Activated naive CD8-positive, alpha-beta T cell treated with anti-CD3 and anti-CD28 coated beads, Interleukin-2, amount 10 ng/mL, durations not matched to agents 7 days and 5 days (primary cell): ENCODE data around the gene ZNF407. TPM values are rescaled to one million over a fixed set of nuclear protein-coding genes. Genes with fewer than 3 reads are reported as not detected.
A peak's percentile ranks its signal among the peaks of the same experiment; 100 is the strongest.

ENCODE experiments used
- ATAC-seq: fragments of 150-1000 bp; cut with Tn5 transposase; one replicate; pipeline ENCODE4 v1.10.0; 2021; ENCODE audit warnings: low read depth, moderate library complexity
- POLR2A ChIA-PET: fragments of 350-600 bp; sonication (Branson Sonifier 250); formaldehyde crosslinking; loops from one replicate; lab custom pipeline; 2021; ENCODE audit warnings: antibody characterized with exemption; lab: Charles Lee
- DNase-seq: peaks from one replicate; pipeline ENCODE4 v3.0.0; 2021
- H3K27ac Mint-ChIP-seq: one replicate; pipeline ENCODE4 v1.8.0; 2022; ENCODE audit warnings: mild to moderate bottlenecking, mixed read lengths
- H3K27me3 Mint-ChIP-seq: one replicate; pipeline ENCODE4 v1.8.0; 2022; ENCODE audit warnings: mild to moderate bottlenecking, moderate library complexity, mixed read lengths
- H3K36me3 Mint-ChIP-seq: one replicate; pipeline ENCODE4 v1.8.0; 2021; ENCODE audit warnings: mild to moderate bottlenecking, mixed read lengths
- H3K4me1 Mint-ChIP-seq: one replicate; pipeline ENCODE4 v1.8.0; 2021; ENCODE audit warnings: mixed read lengths
- H3K4me3 Mint-ChIP-seq: one replicate; pipeline ENCODE4 v1.8.0; 2022; ENCODE audit warnings: mild to moderate bottlenecking, moderate library complexity, mixed read lengths
- H3K9me3 Mint-ChIP-seq: one replicate; pipeline ENCODE4 v1.8.0; 2021; ENCODE audit warnings: mixed read lengths
- total RNA-seq, 2 experiments: library from RNA; stranded (reverse); gene quantifications; one replicate each; pipeline ENCODE4 v1.2.3, GENCODE V29; 2021

The ZNF407 gene
- total RNA-seq, 2 experiments from 2014 or later = 16.9 to 17.1 TPM

DNA sequence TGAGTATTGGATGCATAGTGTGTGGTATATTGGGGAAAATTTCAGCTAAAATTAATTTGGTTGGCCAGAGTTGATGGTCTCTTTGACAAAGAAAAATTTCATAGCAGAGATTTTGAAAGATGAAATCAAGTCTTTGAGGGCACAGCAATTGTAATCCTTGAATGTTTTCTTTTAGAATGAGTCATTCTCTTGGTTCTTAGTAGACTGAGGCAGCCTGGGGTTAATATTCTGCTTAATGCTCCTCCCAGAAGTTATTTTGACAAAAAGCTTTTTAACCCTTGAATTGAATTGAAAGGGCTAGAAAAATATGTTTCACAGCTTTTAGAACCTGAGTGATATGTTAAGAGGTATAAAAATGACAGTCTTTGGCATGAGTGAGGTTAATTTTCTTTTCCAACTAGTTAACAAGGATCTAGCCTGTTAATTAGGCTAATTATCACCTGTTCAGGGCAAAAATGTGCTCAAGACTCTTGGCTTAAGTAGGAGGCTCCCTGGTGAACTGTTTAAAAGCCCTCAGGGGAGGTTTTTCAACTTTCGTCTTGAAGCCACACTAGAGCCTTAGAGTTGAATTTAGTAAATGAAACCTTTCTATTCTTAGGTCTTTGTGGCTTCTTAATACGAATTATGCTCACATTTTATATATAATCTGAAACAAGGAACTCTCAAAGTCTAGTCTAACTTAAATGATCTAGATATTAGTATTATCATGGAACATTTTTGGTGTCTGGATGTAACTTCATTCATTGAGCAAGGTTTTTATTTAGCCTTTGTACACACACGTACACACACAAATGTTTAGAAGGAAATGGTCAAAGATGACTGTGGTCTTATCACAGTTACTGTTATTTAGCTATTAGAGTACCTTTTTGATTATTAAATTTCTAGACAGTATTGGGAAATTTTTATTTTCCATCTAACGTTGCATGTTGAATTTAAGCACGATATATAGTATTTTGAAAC, 272.5 kb downstream of the ZNF407 start:
- ATAC-seq (no peak), DNase-seq (no peak)
- Mint-ChIP-seq H3K9me3 (no peaks in the 10 kb centered on the region), H3K36me3 (no peaks in the 10 kb centered on the region), H3K27me3 (no peaks in the 10 kb centered on the region), H3K27ac (no peak overlapping the region), H3K4me3 (no peak overlapping the region), H3K4me1 (no peaks in the 10 kb centered on the region)
- POLR2A ChIA-PET = no interaction called here

DNA sequence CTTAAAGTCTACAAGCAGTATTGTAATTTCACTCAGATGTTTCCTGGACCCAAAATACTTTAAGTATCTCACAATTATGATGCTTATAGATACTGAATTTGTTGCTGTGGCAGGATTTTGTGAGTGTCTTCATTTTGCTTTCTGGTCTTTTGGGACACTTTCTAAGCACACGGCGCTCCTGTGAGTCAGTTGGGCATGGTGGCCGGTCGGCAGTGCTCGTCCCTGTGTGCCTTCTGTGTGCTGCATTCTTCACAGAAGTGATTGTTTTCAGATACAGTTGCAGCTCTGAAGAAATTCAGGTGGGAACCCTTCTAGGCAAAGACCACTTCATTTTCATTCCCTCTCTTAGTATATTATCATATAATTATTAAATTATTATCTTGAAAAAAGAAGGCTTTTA, 273.3 kb downstream of the ZNF407 start:
- DNase-seq = no peak
- H3K36me3 Mint-ChIP-seq = no peaks in the 10 kb centered on the region
- H3K27ac Mint-ChIP-seq = no peak overlapping the region
- no peaks in the 10 kb centered on the region for H3K9me3 Mint-ChIP-seq
- POLR2A ChIA-PET = no interaction called here
- H3K4me3 Mint-ChIP-seq = no peak overlapping the region
- no peaks in the 10 kb centered on the region for H3K27me3 Mint-ChIP-seq
- no peak for ATAC-seq
- H3K4me1 Mint-ChIP-seq = no peaks in the 10 kb centered on the region

GRCh38 chr18:74873629-74874028, 276.0 kb downstream of the ZNF407 start:
- POLR2A ChIA-PET = no interaction called here
- H3K4me1 Mint-ChIP-seq = no peaks in the 10 kb centered on the region
- H3K9me3 Mint-ChIP-seq = no peaks in the 10 kb centered on the region
- H3K27ac Mint-ChIP-seq = no peak overlapping the region
- H3K36me3 Mint-ChIP-seq = no peaks in the 10 kb centered on the region
- no peak for DNase-seq
- no peak for ATAC-seq
- H3K27me3 Mint-ChIP-seq = no peaks in the 10 kb centered on the region
- H3K4me3 Mint-ChIP-seq = no peak overlapping the region

DNA sequence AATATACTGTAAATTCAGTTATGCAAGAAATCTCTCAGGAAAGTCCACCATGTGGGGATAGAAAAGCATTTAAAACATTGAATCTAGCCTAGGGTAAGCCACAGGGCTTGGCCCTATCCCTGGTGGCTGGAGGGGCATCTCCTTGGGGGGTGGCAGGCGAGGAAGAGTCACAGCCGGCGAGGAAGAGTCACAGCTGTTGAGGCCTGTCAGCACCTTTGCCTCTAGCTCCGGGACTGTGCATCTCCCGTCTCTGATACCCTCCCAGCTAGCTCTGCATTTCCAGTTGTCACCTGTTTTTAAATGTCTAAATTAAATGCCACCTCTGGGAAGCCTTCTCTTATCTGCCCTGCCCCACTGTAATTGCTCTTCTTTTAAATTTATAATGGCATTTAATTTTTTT, 276.7 kb downstream of the ZNF407 start:
- no peak for DNase-seq
- no peak for ATAC-seq
- POLR2A ChIA-PET = no interaction called here
- H3K9me3 Mint-ChIP-seq = no peaks in the 10 kb centered on the region
- H3K4me1 Mint-ChIP-seq = no peaks in the 10 kb centered on the region
- no peak overlapping the region for H3K27ac Mint-ChIP-seq
- no peaks in the 10 kb centered on the region for H3K36me3 Mint-ChIP-seq
- H3K4me3 Mint-ChIP-seq = no peak overlapping the region
- H3K27me3 Mint-ChIP-seq = no peaks in the 10 kb centered on the region

DNA sequence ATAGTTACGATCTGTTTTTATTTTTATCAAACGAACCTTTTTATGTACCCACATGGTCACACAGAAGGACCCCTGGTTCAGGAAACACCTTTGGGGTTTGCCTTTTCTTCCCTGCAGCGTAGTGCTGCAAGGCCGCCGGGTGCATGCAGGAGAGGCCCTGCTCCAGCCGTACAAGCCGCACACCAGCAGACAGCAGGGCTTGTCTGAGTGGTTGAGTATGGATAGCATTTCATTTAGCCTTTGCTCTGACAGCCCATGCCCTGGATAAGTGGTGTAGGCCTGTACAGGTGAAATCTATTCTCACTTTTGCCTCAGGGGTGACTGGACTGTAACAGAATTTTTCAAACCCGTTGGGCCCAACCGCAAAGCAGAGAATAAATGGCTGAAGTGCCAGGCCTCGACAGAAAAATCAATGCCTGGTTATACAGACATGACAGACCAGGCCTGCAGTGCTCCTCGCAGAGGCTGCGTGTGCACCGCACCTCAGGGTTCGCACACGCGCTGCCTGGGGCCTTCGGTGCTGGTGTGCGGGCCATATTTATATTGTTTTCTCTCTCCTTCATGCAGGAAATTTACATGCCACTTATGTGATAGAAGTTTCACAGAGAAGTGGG, 279.1 kb downstream of the ZNF407 start:
- no peaks in the 10 kb centered on the region for H3K4me1 Mint-ChIP-seq
- H3K9me3 Mint-ChIP-seq = no peaks in the 10 kb centered on the region
- DNase-seq (no peak), ATAC-seq (no peak)
- H3K36me3 Mint-ChIP-seq = peaks cover 6% of the 10 kb centered on the region
- POLR2A ChIA-PET = no interaction called here
- no peak overlapping the region for H3K27ac Mint-ChIP-seq
- H3K27me3 Mint-ChIP-seq = no peaks in the 10 kb centered on the region
- H3K4me3 Mint-ChIP-seq = no peak overlapping the region

GRCh38 chr18:74878267-74878666, 280.6 kb downstream of the ZNF407 start:
- Mint-ChIP-seq H3K27me3 (no peaks in the 10 kb centered on the region), H3K4me1 (no peaks in the 10 kb centered on the region), H3K27ac (no peak overlapping the region), H3K4me3 (no peak overlapping the region), H3K36me3 (peaks cover 8% of the 10 kb centered on the region), H3K9me3 (no peaks in the 10 kb centered on the region)
- ATAC-seq = no peak
- POLR2A ChIA-PET = no interaction called here
- DNase-seq = no peak

GRCh38 chr18:74880706-74881278, 283.1 kb downstream of the ZNF407 start:
- DNase-seq = no peak
- Mint-ChIP-seq H3K27ac (no peak overlapping the region), H3K4me1 (no peaks in the 10 kb centered on the region), H3K4me3 (no peak overlapping the region), H3K27me3 (no peaks in the 10 kb centered on the region), H3K36me3 (peaks cover 8% of the 10 kb centered on the region), H3K9me3 (no peaks in the 10 kb centered on the region)
- POLR2A ChIA-PET = no interaction called here
- no peak for ATAC-seq

- no peaks in the 10 kb centered on the region for H3K27me3 Mint-ChIP-seq
These were observed 294.5 kb downstream of the ZNF407 start for GRCh38 chr18:74892066-74892627.

GRCh38 chr18:74895686-74896085, 298.0 kb downstream of the ZNF407 start:
- H3K27ac Mint-ChIP-seq = no peak overlapping the region
- no peak for DNase-seq
- POLR2A ChIA-PET = no interaction called here
- ATAC-seq = no peak
- H3K4me3 Mint-ChIP-seq = no peak overlapping the region
- H3K9me3 Mint-ChIP-seq = no peaks in the 10 kb centered on the region
- peaks cover 2% of the 10 kb centered on the region for H3K36me3 Mint-ChIP-seq
- peaks cover 8% of the 10 kb centered on the region for H3K4me1 Mint-ChIP-seq
- H3K27me3 Mint-ChIP-seq = no peaks in the 10 kb centered on the region

More at GRCh38 chr18:74892066-74892627, 294.5 kb downstream of the ZNF407 start:
- Mint-ChIP-seq H3K4me1 (peaks cover 3% of the 10 kb centered on the region), H3K4me3 (no peak overlapping the region), H3K27ac (no peak overlapping the region), H3K36me3 (peaks cover 4% of the 10 kb centered on the region), H3K9me3 (no peaks in the 10 kb centered on the region)
- ATAC-seq (no peak), DNase-seq (no peak)
- POLR2A ChIA-PET = no interaction called here

GRCh38 chr18:74896390-74896991, 298.8 kb downstream of the ZNF407 start:
- DNase-seq (no peak), ATAC-seq (peak; percentile 76)
- Mint-ChIP-seq H3K9me3 (no peaks in the 10 kb centered on the region), H3K4me1 (peaks cover 13% of the 10 kb centered on the region), H3K27me3 (no peaks in the 10 kb centered on the region), H3K4me3 (no peak overlapping the region), H3K27ac (no peak overlapping the region), H3K36me3 (no peaks in the 10 kb centered on the region)
- POLR2A ChIA-PET = no interaction called here

DNA sequence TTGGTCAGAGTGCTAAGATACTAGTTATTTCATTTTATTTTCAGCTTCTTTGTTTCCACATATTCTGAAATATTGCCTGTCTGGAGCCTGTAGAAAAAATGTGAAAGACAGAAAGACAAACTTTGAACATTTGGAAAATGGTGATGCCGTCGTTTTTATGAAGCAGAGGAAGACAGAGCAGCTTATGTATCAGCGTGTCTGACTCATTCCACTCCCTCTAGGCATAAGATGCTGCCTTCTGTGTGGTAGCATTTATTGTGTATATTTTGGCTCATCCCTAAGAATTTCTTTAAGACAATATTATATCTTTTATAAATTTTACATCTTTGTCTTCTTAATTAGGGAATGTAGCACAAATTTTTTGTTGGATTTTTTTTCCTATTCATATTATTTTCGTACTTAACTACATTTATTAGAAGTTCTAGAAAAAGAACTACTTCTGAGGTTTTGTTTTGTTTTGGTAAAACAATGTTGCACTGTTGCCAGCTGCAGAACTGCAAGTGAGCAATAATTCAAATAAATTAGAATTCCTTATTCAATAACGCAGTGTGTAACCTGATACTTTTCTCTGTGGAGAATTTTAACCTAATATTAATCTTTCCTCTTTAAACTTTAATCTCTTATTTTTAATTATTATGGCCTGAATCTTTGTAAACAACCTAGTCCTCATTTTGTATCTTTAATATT, 300.4 kb downstream of the ZNF407 start:
- Mint-ChIP-seq H3K9me3 (no peaks in the 10 kb centered on the region), H3K27me3 (no peaks in the 10 kb centered on the region), H3K4me1 (peaks cover 16% of the 10 kb centered on the region), H3K4me3 (no peak overlapping the region), H3K36me3 (no peaks in the 10 kb centered on the region), H3K27ac (no peak overlapping the region)
- POLR2A ChIA-PET = interaction anchor here (0.5 kb wide), 1 partner anchor 283 kb away, joined by 4 read pairs; no protein-coding TSS in a partner anchor
- no peak for ATAC-seq
- no peak for DNase-seq

DNA sequence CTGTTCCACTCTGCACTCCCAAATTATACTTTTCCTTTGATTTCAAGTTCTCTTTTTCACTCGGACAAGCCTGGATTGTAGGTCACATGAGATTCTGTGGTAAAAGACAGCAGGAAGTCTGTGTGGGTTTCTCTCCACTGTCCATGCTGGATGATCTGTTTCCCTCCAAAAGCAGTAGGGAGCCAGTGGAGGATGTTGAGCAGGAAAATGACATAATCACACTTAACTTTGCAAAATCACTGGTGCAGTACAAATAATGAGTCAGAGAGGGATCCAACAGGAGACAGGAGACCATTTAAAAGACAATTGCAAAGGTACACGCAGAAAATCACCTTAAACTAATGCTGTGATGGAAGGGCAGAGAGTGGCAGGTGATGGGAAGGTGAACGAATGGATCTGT, 301.3 kb downstream of the ZNF407 start:
- Mint-ChIP-seq H3K36me3 (no peaks in the 10 kb centered on the region), H3K27me3 (no peaks in the 10 kb centered on the region), H3K4me3 (no peak overlapping the region), H3K27ac (no peak overlapping the region), H3K4me1 (peaks cover 16% of the 10 kb centered on the region), H3K9me3 (no peaks in the 10 kb centered on the region)
- POLR2A ChIA-PET = interaction anchor here (0.5 kb wide), 1 partner anchor 282 kb away, joined by 4 read pairs; no protein-coding TSS in a partner anchor
- DNase-seq (no peak), ATAC-seq (no peak)

- ATAC-seq = no peak
- Mint-ChIP-seq H3K27ac (no peak overlapping the region), H3K4me3 (no peak overlapping the region), H3K4me1 (peaks cover 16% of the 10 kb centered on the region), H3K9me3 (no peaks in the 10 kb centered on the region), H3K36me3 (no peaks in the 10 kb centered on the region), H3K27me3 (no peaks in the 10 kb centered on the region)
- POLR2A ChIA-PET = no interaction called here
- no peak for DNase-seq
These were observed 301.9 kb downstream of the ZNF407 start for GRCh38 chr18:74899554-74899953.
